Frontal cortex (tissue), 4 donors: Measurements from ENCODE around the gene PNP. TPM values are rescaled to one million over a fixed set of nuclear protein-coding genes. Genes with fewer than 3 reads are reported as not detected.

ENCODE experiments used
- DNase-seq, 2 donors: peaks; one replicate each; pipeline ENCODE4 v3.0.0; 2012; ENCODE audit warnings: low spot score in 2 of 2
- FAIRE-seq: peaks from 2 replicates; lab custom pipeline; 2012; peaks lifted over from hg19 to GRCh38; lab: Jason Lieb, UNC
- total RNA-seq: library from RNA; depleted of rRNA; stranded (reverse); fragments of >200 nt; gene quantifications from one replicate; pipeline ENCODE4 v1.2.3, GENCODE V29; 2014
- donor health status: control.
- donor health status: control.
- donor health status: control.

PNP gene
- total RNA-seq, 1 donor from 2014 or later: 5.3 TPM

DNA sequence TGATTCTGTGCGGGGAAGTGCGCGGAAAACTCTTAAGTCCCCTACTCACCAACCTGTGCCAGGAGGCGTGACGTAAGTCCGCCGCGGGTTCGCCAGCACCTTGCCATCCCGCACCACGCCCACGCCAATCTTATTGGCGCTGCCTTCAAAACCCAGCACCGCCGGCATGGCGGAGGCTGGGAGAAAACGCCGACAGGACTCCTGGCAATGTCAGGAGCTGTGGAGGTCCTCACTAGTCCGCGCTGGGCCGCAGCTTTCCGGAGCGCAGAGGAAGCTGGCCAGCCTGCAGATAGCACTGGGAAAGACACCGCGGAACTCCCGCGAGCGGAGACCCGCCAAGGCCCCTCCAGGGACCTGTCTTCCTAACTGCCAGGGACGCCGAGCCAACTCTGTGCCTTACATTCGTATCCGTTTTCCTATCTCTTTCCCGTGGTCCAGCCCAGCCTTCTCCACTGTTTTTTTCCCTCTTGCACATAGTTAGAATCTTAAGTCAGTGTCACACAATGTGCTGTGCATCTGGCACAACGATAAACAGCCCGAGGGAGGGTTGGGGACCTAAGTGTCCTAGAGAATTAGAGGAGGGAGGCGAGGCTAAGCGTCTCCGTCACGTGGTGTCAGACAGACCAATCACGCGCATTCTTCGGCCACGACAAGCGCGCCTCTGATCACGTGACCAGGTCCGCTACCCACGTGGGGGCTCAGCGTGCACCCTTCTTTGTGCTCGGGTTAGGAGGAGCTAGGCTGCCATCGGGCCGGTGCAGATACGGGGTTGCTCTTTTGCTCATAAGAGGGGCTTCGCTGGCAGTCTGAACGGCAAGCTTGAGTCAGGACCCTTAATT lies 14.5 kb upstream of the PNP start, which contains the start of the genes APEX1 and OSGEP:
TSS of gene APEX1 (plus strand) at position 711 of the 839 bp plus-strand sequence. CDS start 420 bp downstream, outside the sequence.
TSS of gene OSGEP (minus strand) at position 297 of the 839 bp plus-strand sequence. CDS start at position 168, 129 bp downstream.
- FAIRE-seq (peak; percentile 72), DNase-seq (peak; percentile 89 to 91)

DNA sequence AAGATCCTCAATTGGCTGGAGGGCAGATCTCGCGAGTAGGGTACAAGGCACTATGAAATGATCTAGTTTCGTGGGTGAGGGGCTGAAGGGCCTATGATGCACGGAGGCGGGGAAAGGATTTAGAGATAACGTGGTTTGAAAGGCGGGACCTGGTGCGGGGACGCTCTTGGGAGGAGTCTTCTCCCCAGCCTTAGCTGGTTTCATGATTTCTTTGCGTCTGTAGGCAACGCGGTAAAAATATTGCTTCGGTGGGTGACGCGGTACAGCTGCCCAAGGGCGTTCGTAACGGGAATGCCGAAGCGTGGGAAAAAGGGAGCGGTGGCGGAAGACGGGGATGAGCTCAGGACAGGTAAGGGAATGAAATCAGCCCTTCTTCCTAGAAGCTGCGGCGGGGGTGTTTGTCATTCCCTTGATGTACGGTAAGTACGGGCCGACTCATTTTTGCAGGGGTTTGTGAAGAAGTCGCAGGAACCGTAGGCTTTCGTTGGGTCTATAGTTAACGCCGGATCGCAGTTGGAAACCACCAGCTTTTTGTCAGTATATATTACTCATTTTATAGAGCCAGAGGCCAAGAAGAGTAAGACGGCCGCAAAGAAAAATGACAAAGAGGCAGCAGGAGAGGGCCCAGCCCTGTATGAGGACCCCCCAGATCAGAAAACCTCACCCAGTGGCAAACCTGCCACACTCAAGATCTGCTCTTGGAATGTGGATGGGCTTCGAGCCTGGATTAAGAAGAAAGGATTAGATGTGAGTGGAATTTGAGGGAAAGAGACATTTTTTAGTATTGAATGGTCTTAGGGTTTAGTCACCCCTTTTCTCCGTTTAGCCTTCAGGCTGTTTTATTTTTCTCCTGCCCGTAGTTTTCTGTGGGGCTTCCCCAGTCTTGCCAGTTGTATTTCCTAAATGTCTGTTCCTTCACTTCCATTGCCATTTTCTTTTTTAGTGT lies 13.6 kb upstream of the PNP start:
- DNase-seq (no peak), FAIRE-seq (no peak)

DNA sequence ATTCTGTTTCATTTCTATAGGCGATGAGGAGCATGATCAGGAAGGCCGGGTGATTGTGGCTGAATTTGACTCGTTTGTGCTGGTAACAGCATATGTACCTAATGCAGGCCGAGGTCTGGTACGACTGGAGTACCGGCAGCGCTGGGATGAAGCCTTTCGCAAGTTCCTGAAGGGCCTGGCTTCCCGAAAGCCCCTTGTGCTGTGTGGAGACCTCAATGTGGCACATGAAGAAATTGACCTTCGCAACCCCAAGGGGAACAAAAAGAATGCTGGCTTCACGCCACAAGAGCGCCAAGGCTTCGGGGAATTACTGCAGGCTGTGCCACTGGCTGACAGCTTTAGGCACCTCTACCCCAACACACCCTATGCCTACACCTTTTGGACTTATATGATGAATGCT lies 12.2 kb upstream of the PNP start:
- DNase-seq: no peak
- no peak for FAIRE-seq

DNA sequence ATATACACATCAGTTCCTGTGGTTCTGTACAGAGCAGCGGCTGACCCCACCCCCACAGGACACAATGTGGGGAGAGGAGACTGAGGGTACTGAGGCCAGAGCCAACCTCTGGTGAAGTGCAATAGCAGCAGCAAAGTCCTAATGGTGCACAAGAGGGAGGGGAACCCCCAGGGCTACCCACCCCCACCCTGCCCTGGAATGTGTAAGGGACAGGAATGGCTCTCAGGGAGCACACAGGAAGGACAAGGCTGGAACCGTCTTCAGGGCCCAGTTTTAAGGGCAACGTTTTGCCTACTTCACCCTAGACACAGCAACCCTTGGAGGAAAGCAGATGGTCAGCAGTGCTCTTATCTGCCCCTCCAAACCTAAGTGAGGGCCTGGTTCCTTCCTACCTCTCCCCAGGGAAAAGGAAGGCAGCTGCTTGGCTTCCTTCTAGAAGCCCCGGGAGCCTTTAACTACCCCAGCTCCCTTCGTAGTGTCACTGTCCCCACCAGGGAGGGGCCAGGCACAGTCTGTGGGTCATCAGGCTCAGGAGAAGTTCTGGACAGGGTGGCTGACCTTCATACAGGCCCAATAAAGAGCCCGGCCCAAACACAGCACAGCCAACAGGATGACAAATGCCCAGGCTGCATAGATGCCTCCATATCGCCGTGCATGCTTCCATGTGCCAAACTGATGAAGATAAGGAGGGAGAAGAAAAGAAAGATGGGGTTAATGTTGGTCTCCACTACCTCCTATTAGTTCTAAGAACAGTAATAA lies 11.0 kb upstream of the PNP start:
- FAIRE-seq (no peak), DNase-seq (no peak)

DNA sequence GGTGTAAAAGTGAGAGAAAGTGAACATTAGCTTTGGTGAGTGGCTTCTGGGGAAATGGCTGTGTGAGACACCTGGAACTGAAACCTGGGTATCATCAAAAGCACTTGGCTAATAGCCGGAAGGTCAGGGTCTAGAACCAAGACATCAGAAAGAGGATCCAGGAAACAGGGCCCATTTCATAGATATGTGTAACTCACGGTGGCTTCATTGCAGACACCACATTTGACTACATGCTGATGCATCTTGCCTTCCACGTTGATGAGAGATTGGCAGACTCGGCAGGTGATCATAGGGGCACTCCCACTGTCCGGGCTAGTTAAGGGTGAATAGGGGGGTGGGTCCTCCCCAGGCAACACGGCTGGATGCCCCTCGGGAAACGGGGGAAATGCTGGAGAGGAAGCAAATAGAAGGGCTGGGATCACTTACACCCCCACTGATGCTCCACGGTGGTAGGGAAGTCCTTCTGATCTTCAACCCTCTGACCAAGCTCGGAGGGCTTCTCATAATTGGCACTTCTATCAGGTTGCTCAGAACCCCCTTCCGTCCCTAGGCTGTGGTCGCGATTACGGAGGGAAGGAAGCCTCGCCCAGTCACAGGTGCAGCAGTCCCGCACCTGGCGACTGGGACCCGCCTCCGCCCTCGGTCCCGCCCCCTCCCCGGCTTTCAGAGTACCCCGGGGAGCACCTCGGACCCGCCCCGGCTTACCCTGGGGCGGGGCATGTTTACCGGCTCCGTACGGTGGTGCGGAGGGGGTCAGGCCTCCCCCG lies 8.6 kb upstream of the PNP start:
- no peak for FAIRE-seq

DNA sequence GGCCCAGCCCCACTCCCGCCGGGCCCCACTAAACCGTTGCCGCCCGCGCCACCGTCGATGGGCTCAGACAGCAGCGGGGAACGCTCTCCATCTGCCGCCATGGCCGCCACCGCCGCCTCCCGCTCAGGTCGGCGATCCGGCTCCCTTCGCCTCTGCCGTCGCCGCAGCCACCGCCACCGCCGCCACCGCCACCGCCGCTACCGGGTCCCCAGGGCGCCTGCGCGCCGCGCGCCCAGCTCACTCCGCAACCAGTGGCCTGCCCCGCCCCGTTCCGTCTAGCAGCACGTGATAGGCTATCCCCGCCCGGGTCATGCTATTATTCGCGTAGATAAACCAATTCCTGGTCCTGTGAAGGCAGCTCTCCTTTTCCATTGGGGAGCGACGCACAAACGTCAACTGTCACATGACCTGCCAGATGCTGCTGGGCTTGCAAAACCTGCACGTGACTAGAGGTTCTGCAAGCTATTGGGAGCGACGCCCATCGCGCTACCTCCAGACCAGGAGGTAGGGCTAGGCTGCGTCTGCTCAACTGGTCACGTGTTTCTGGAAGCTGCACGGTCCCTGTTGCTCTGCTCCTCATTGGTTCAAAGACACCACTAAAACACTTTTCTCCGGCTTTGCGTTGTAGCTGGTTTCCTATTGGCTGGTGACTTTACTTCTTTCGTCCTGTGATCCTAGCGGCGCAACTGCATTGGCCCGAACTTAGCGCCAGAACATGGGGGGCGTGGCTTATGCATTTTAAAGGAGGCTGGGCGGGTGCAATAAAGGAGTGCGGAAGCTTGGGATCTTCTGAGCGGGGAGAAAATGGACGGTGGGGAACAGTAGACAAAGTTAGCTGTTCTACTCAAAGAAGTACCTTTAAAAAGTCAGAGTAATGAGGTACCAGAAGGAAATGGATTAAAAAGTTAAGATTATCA lies 7.7 kb upstream of the PNP start, which contains the start of gene PIP4P1:
TSS of gene PIP4P1 (minus strand) at position 210 of the 917 bp plus-strand sequence. CDS start at position 101, 109 bp downstream.
- FAIRE-seq (peak; percentile 94), DNase-seq (peak; percentile 94 to 95)

More for the DNA sequence above, 8.6 kb upstream of the PNP start:
- no peak for DNase-seq

DNA sequence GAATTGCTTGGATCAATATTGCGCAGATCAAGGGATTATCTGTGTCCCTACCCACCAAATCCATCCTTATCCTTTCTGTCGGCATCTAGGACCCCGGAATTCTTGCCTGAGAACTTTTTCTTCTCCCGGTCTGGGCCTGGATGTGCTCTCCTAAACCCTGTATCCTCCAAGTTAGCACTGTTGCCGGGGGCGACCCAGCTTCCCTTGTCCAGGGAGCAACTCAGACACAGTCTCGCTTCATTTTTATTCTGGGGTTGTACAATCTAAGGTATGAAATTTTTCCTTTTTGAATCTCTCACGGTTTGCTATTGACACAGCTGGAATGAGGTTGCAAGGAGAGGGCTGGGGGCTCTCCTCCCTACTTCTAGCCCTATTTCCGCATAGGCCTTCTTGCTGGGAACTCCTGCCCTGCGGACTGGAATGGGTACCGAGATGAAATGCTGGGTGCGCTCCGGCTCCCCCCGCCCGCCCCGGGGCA lies 403 bp upstream of the PNP start:
- no peak for FAIRE-seq
- DNase-seq: no peak

DNA sequence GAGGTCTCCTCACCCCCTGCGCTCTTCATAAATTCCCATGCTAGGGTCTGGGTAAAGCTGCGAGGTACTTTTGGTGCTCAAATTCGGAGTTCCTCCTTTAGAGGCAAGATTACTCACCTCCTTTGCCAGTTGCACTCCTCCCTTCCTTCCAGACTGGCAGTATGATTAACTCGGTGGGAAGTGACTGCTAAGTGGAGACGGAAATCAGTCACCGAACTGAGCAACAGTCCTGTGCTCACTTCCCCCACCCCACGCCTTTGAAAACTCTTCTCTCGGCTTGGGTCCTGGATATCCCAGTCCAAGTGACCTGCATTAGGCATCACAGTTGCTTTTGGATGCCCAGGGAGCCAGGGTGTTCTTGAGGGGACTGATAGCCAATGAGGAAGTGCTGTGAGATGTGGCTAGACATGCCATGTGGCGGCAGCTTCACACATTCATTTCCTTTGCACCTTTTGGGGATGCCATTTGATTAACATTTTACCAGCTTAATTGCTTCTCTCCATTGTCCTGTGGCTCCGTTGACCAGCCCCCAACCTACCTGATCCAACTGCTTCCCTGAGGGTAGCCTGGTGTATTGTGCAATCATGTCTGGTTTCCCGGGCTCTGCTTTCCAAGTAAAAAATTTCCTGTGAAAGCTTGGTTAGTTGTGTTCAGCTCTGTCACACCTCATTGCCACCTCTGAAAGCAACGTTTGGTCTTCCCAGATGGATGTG lies 840 bp downstream of the PNP start:
- DNase-seq (peak in 1 of 2 donors; percentile 66), FAIRE-seq (no peak)

DNA sequence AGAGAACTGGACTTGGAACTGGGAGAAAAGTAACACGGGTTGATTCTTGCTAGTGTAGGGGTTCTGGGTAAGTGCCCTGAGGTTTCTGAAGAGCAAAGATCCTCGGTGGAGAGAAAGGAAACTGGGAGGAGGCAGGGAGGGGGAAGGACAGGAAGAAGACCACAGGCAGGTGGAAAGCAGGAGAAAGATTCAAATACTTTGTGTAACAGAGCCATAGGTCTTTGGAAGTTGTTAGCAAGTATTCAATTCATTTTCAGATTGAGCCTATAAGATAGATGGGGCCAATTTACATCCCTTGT lies 1.3 kb downstream of the PNP start:
- no peak for FAIRE-seq
- DNase-seq: no peak

DNA sequence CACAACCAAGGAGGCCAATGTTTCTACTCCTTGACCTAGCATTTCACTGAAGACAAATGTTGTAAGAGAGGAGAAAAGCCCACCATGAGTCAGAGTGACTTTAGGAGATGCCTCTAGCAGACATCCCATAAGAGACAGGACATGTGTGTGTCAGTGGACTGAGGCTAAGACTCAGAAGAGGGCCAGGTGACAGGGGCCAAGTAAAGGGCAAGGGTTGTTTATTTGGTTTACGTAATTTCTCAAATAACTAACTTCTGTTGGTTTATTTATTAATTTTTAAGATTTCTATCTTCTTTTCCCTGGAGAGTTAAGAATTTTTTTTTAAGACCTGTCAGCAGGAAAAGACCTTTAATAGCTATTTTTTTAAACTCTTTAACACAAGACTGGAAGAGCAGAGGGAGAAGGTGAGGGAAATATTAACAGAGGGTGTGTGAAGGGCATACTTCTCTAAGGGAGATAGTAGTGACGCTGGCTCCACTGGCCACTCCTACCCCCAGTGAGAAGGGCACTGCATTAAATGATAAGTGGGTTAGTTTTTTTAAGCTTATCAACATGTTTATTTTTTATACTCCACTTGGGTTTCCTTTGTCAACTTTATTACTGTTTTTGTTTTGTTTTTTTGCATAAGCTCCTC lies 3.4 kb downstream of the PNP start:
- FAIRE-seq (no peak), DNase-seq (no peak)

DNA sequence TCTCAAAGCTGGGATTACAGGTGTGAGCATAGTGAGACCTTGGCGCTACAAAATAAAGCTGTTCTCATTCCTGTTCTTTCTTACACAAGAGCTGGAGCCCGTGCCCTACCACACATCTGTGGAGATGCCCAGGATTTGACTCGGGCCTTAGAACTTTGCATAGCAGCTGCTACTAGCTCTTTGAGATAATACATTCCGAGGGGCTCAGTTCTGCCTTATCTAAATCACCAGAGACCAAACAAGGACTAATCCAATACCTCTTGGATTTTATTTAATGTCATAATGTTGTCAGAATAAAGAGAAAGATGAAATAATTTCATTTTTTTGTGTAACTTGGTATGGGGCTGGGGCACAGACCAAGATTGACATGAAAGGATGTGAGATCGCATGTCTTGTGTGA lies 7.6 kb downstream of the PNP start:
- DNase-seq: no peak

DNA sequence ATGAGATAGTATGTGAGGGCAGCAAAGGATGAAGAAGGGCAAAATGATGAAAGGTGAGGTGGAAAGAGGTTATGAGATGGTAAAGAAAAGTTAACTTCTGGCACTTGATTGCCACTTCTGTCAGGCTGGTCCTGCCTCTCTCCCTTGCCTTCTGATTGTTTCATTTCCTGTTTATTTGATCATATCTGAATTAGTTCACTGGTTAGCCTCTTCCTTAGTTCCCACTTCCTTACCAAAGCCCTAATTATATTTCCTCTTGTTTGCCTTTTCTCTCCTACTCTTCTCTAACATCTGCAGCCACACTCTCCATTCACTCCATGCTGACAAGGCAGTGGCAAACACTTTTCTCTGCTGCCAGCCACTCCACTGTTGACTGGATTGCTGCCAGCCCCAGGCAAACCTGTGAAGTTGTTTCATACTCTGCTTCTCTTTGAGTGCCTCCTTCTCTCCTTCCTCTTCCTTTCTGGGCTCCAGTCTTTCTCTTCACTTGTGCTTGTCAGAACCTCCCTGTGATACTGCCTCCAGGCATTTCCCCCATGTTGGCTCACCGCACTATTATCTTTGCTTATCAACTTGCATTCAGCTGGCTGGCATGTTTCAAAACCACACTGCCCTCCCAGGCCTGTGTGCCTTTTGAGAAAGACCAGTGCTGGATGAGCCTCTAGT lies 8.1 kb downstream of the PNP start:
- FAIRE-seq (no peak), DNase-seq (no peak)

More for the DNA sequence above, 7.6 kb downstream of the PNP start:
- FAIRE-seq: no peak

DNA sequence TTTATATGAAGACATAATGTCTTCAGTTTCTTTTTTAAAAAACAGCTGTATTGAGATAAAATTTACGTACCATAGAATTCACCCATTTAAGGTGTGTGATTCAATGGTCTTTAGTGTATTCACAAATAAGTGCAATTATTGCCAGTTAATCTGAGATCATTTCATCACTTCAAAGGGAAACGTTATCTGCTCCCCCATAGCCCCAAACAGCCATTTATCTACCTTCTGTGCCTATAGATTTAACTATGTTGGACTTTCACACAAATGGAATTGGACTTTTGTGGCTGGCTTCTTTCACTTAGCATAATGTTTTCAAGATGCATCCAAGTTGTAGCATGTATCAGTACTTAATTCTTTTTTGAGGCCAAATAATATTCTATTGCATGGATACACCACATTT lies 9.7 kb downstream of the PNP start:
- FAIRE-seq (no peak), DNase-seq (no peak)

DNA sequence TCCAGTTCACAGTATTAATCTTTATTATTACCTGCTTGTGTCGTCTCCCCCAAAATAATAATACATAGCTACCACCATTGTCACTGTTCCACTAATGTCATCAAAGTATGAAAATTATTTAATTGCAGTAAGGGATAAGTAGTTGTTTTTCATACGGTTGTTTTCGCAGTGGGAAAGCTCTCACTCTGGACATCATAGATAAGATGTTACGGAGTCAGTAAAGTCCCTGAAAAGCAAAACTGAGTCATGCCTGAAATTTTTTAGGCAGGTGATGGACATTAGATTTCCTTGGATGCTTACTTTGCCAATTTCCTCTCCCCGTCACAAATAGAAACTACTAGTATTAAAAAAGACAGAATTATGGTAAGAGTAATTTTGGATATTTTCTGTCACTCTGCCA lies 13.2 kb downstream of the PNP start:
- FAIRE-seq: no peak

DNA sequence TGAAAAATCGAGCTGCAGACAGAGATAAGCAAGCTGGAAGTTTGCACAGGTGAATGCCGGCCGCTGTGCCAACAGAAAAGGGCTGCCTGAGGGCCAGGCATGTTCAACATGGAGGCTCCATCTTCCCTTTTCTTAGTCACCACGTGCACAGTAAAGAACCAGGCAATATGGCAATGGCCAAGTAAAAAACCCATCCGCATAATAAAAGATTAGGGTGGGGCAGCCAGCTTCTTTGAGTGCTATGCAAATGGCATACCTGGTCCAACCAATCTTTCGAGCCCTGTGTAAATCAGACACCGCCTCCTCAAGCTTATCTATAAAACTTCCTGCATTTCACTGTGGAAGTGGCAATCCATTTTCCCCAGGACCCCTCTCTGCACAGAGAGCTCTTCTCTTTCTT lies 16.7 kb downstream of the PNP start:
- no peak for DNase-seq
- FAIRE-seq: no peak

More for the DNA sequence above, 13.2 kb downstream of the PNP start:
- DNase-seq: no peak

DNA sequence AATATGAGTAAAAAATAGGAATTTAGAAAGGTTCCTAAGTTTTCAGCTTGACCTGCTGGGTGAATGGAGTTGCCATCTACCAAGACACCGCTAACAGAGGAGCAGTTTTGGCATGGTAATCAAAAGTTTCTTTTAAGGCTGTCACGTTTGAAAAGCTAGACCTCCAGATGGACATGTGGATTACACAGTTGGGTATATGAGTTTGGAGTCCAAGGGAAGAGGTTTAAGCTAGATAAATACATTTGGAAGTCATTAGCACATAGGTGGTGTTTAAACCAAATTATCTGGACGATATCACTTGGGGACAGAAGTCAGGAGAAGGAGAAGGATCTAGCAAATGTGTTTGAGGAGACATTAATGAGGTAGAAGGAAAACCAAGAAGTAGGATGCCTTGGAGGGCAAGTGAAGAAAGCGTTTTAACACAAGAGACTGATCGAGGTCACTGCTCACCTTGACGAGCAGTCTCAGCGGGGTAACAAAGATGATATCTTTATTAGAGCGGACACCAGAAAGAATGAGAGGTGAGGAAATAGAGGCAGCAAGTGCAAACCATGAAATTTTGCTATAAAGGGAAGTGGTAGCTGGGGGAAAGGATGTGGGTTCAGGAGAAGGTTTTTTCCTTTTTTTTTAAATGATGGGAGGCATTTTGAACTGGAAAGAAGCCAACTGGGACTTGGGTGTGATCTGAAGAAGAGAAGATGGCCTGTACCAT lies 17.6 kb downstream of the PNP start:
- DNase-seq (no peak), FAIRE-seq (no peak)
